Measurements from ENCODE around the gene CAMTA1.

The CAMTA1 gene

DNA sequence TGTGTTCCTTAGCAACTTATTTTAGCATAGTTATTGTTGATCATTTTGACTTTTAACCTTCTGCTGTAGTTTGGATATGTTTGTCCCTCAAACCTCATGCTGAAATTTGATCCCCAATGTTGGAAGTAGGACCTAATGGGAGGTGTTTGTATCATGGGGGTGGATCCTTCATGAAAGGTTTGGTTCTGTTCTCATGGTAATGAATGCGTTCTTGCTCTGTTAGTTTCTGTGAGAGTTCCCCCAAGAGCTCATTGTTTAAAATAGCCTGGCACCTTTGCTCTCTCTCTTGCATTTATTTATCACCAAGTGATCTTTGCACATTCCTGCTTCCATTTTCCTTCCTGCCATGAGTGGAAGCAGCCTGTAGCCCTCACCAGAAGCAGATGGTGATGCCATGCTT is 613.7 kb downstream of the CAMTA1 start:
- H3K4me3 ChIP-seq (ENCODE audit: low read depth, low read length), result no peak overlapping the region
- peak; percentile 36 for DNase-seq (ENCODE audit: low read depth)
- TF ChIP-seq, protein P1, sequence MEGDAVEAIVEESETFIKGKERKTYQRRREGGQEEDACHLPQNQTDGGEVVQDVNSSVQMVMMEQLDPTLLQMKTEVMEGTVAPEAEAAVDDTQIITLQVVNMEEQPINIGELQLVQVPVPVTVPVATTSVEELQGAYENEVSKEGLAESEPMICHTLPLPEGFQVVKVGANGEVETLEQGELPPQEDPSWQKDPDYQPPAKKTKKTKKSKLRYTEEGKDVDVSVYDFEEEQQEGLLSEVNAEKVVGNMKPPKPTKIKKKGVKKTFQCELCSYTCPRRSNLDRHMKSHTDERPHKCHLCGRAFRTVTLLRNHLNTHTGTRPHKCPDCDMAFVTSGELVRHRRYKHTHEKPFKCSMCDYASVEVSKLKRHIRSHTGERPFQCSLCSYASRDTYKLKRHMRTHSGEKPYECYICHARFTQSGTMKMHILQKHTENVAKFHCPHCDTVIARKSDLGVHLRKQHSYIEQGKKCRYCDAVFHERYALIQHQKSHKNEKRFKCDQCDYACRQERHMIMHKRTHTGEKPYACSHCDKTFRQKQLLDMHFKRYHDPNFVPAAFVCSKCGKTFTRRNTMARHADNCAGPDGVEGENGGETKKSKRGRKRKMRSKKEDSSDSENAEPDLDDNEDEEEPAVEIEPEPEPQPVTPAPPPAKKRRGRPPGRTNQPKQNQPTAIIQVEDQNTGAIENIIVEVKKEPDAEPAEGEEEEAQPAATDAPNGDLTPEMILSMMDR (conservative IDR thresholded peaks at IDR 0.05; ENCODE audit: low read depth, low read length), result no peak

DNA sequence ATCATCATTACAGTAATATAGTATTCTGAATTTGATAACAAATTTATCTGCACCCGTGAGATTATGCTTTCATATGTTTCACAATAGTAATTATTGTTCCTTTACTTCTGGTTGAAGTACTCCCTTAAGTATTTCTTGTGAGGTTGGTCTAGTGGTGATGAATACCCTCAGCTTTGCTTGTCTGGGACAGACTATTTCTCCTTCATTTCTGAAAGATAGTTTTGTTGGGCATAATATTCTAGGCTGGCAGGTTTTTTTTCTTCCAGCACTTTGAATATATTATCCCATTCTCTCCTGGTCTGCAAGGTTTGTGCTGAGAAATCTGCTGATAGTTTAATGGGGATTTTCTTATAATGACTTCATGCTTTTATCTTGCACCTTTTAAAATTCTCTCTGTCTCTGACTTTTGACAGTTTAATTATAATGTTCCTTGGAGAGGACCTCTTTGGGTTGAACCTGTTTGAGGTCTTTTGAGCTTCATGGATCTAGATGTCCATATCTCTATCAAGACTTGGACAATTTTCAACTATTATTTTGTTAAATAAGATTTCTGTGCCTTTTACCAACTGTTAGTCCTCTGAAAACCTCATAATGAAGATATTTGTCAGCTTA is 614.4 kb downstream of the CAMTA1 start:
- no peak overlapping the region for H3K4me3 ChIP-seq (ENCODE audit: low read depth, low read length)
- DNase-seq (ENCODE audit: low read depth), result no peak
- TF ChIP-seq, protein P1 (conservative IDR thresholded peaks at IDR 0.05; ENCODE audit: low read depth, low read length), result no peak

DNA sequence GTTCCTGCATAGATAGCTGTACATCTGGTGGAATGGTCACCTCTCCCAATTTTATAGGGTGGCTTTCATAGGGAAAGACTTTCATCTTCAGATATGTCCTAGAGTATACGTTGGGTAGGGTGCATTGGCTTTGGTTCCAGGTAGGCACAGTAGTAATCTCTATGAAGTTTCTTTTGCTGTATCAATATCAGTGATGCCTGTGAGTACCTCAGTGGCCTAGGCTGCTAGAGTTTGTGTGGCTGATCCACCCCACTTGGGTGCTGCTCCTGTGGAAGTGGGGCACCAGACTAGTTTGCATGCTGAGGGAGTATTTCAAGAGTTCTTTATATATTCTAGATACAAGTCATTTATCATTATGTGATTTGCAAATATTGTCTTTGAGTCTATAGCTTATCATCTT is 615.3 kb downstream of the CAMTA1 start:
- no peak overlapping the region for H3K4me3 ChIP-seq (ENCODE audit: low read depth, low read length)
- TF ChIP-seq, protein P1 (conservative IDR thresholded peaks at IDR 0.05; ENCODE audit: low read depth, low read length), result no peak
- no peak for DNase-seq (ENCODE audit: low read depth)

DNA sequence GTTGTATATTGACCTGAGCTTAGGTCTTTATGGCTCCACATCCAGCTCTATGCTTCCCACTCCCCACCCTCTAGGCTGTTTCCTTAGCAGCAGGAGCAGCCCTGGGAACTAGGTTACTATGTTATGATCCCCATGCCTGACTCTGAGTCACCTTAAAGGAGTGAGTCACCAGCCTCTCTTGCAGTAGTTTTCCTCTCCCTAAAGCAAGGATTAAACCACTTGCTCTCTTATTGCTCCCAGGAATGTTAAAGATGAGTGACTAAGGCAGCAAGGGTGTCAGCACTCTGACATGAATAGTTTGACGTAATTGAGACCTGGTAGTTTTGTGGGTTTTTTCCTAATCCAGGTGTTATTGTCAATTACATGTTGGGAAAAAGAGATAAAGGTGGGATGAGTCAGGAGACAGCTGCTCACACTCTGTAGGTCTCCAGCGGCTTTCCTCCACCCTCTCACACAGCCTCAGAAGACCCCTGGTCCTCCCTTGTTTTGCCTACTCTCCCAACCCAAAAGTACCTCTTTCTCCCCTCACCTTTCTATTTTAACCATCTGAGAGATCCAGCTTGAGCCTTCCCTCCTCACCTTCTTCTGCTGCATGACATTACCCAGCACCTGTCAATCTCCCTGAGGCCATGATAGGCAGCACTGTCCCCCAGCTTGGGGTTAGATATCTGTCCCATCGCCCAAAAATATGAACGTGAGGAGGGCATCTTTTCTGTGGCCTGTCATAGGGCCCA is 616.7 kb downstream of the CAMTA1 start:
- peak; percentile 99 for DNase-seq (ENCODE audit: low read depth)
- H3K4me3 ChIP-seq (ENCODE audit: low read depth, low read length), result no peak overlapping the region
- TF ChIP-seq, protein P1 (conservative IDR thresholded peaks at IDR 0.05; ENCODE audit: low read depth, low read length), result no peak

DNA sequence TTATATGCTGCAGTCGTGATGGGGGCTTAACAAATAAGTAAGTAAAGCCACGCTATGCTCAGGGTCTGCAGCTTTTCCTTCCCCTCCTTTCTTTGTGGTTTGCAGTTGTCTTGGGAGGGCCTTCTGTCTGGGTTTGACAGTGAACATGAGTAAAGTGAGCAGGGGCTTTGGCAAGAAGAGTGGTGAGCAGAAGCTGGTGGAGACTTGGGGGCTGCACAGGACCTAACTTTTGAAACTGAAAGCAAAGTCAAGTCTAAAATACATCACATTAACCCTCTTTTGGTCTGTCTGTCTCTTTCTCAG is 617.2 kb downstream of the CAMTA1 start:
- no peak overlapping the region for H3K4me3 ChIP-seq (ENCODE audit: low read depth, low read length)
- peak; percentile 40 for DNase-seq (ENCODE audit: low read depth)
- TF ChIP-seq, protein P1 (conservative IDR thresholded peaks at IDR 0.05; ENCODE audit: low read depth, low read length), result no peak

DNA sequence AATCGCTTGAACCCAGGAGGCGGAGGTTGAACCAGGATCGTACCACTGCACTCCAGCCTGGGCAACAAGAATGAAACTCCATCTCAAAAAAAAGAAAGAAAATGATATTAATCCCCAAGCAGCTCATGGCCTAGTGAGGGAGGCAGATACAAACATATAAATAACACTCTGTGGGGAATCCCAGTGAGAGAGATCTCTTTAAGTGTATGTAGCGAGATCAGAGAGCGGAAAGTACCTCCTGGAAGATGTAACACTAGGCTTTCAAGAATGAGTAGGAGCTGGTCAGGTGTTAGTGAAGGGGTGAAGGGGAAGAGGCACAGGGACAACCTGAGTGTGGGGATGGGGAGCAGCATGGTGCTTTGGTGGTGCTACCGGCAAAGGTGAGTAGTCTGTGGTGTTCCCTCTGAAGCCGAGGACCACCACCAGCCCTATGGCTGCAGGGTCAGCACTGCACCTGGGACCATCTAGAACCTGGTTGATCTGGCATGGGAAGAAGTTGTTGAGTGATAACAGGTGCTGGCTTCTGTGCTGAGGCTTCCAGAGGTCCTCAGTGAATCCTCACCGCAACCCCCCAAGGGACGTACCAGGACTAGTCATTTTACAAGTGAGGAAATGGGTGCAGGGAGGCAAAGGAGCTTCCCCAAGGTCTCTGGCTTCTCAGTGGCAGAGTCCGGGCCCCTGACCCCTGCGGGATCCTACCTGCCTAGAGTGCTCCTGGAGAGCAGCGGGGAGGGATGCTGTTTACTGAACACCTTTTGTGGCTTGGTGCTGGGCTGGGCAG is 618.2 kb downstream of the CAMTA1 start:
- peak; percentile 44 for DNase-seq (ENCODE audit: low read depth)
- no peak overlapping the region for H3K4me3 ChIP-seq (ENCODE audit: low read depth, low read length)
- TF ChIP-seq, protein P1 (conservative IDR thresholded peaks at IDR 0.05; ENCODE audit: low read depth, low read length), result no peak

Measured in choroid plexus epithelial cell (primary cell).